IMR-90 (cell line): Measurements from ENCODE around the gene TSPAN19. TPM values are rescaled to one million over a fixed set of nuclear protein-coding genes. Genes with fewer than 3 reads are reported as not detected.

Experiments used
- ATAC-seq: fragments of 200-7000 bp; cut with Tn5 transposase; 2 replicates; pipeline ENCODE4 v1.9.1; 2020; ENCODE audit warnings: low read depth, mild to moderate bottlenecking, moderate library complexity
- BruUV-seq: library from RNA; stranded (reverse); fragments of 400-500 nt; replicated peaks from 2 replicates; lab custom pipeline; 2021; lab: Mats Ljungman, UMichigan
- CTCF ChIA-PET: fragments of 300-600 bp; formaldehyde crosslinking; extraction: SDS; loops from one replicate; lab custom pipeline; 2021; ENCODE audit warnings: antibody characterized with exemption; lab: Yijun Ruan, JAX
- POLR2A ChIA-PET: fragments of 300-600 bp; sonication (Branson Sonifier 250); formaldehyde crosslinking; loops from one replicate; lab custom pipeline; 2022; ENCODE audit warnings: antibody characterized with exemption; ENCODE audit not compliant: unreplicated experiment; lab: Charles Lee
- DNase-seq: peaks from one replicate; pipeline ENCODE4 v3.0.0; 2013
- H2AFZ ChIP-seq: replicated peaks from 2 replicates; pipeline ENCODE3; 2013; ENCODE audit warnings: low read length, mild to moderate bottlenecking; ENCODE audit not compliant: poor library complexity
- H2AK5ac ChIP-seq: 2 replicates; pipeline ENCODE4 v1.6.1; 2013; ENCODE audit warnings: low read depth, low read length, inconsistent platforms
- H2AK9ac ChIP-seq: replicated peaks from 2 replicates; pipeline ENCODE3; 2013; ENCODE audit warnings: mild to moderate bottlenecking, low read depth, low read length, moderate library complexity; ENCODE audit not compliant: poor library complexity
- H2BK120ac ChIP-seq: 2 replicates; pipeline ENCODE4 v1.6.1; 2013; ENCODE audit warnings: low read depth, low read length, inconsistent platforms
- H2BK15ac ChIP-seq: 3 replicates; pipeline ENCODE4 v1.6.1; 2013; ENCODE audit warnings: low read depth, low read length, inconsistent platforms
- H2BK20ac ChIP-seq: 2 replicates; pipeline ENCODE4 v1.6.1; 2013; ENCODE audit warnings: low read depth, mild to moderate bottlenecking, inconsistent platforms, low read length, moderate library complexity
- H2BK5ac ChIP-seq: 2 replicates; pipeline ENCODE4 v1.6.1; 2013; ENCODE audit warnings: mild to moderate bottlenecking, low read depth, low read length, inconsistent platforms; ENCODE audit not compliant: poor library complexity, severe bottlenecking
- H3K14ac ChIP-seq: replicated peaks from 2 replicates; pipeline ENCODE4 v1.6.1; 2013; ENCODE audit warnings: low read depth, low read length, inconsistent platforms
- H3K18ac ChIP-seq: 2 replicates; pipeline ENCODE4 v1.6.1; 2013; ENCODE audit warnings: low read depth, low read length, control low read depth
- H3K23ac ChIP-seq: 2 replicates; pipeline ENCODE4 v1.6.1; 2013; ENCODE audit warnings: low read depth, low read length, inconsistent platforms
- H3K27ac ChIP-seq: 2 replicates; pipeline ENCODE4 v1.5.1; 2013; ENCODE audit warnings: mild to moderate bottlenecking, control low read depth, low read length; ENCODE audit not compliant: insufficient read depth
- H3K27me3 ChIP-seq: 2 replicates; pipeline ENCODE4 v1.6.1; 2013; ENCODE audit warnings: low read length; ENCODE audit not compliant: control insufficient read depth, insufficient read depth
- H3K36me3 ChIP-seq: 2 replicates; pipeline ENCODE4 v1.6.1; 2013; ENCODE audit warnings: low read length, mixed read lengths; ENCODE audit not compliant: control insufficient read depth, insufficient read depth
- H3K4ac ChIP-seq: 2 replicates; pipeline ENCODE4 v1.6.1; 2013; ENCODE audit warnings: low read depth, low read length, inconsistent platforms
- H3K4me1 ChIP-seq: 2 replicates; pipeline ENCODE4 v1.6.1; 2013; ENCODE audit warnings: low read length, mixed read lengths; ENCODE audit not compliant: control insufficient read depth, insufficient read depth
- H3K4me2 ChIP-seq: 2 replicates; pipeline ENCODE4 v1.6.1; 2013; ENCODE audit warnings: low read depth, mild to moderate bottlenecking, control low read depth, low read length, moderate library complexity
- H3K4me3 ChIP-seq: 2 replicates; pipeline ENCODE4 v1.5.1; 2013; ENCODE audit warnings: low read depth, mild to moderate bottlenecking, control low read depth, low read length, moderate library complexity; ENCODE audit not compliant: insufficient read depth
- H3K56ac ChIP-seq: 2 replicates; pipeline ENCODE4 v1.6.1; 2013; ENCODE audit warnings: low read length, inconsistent platforms; ENCODE audit not compliant: insufficient read depth; ENCODE audit errors: extremely low read depth
- H3K79me1 ChIP-seq, 2 experiments: 2 replicates each; pipeline ENCODE4 v1.6.1; 2013; ENCODE audit warnings: low read length in 2 of 2, inconsistent platforms in 1 of 2, low read depth in 1 of 2
- H3K9ac ChIP-seq: 2 replicates; pipeline ENCODE4 v1.6.1; 2013; ENCODE audit warnings: low read depth, low read length, control low read depth
- H3K9me1 ChIP-seq: 2 replicates; pipeline ENCODE4 v1.6.1; 2013; ENCODE audit warnings: low read length, inconsistent platforms; ENCODE audit not compliant: insufficient read depth
- H3K9me3 ChIP-seq: 2 replicates; pipeline ENCODE4 v1.6.1; 2013; ENCODE audit warnings: low read length; ENCODE audit not compliant: control insufficient read depth, insufficient read depth
- H4K20me1 ChIP-seq: 2 replicates; pipeline ENCODE4 v1.6.1; 2013; ENCODE audit warnings: low read length, inconsistent platforms; ENCODE audit not compliant: insufficient read depth
- H4K5ac ChIP-seq: 2 replicates; pipeline ENCODE4 v1.6.1; 2013; ENCODE audit warnings: mild to moderate bottlenecking, low read depth, low read length, control low read depth
- H4K8ac ChIP-seq, 2 experiments: 2 replicates each; pipeline ENCODE4 v1.6.1; 2013; ENCODE audit warnings: low read depth in 2 of 2, low read length in 2 of 2, control low read depth in 1 of 2, inconsistent platforms in 1 of 2
- H4K91ac ChIP-seq: 2 replicates; pipeline ENCODE4 v1.6.1; 2013; ENCODE audit warnings: low read depth, low read length, inconsistent platforms; ENCODE audit not compliant: insufficient read depth
- BHLHE40 ChIP-seq: fragments of 150-350 bp; IDR thresholded peaks from 2 replicates; pipeline ENCODE4 v1.6.1; 2016; ENCODE audit warnings: mild to moderate bottlenecking, low read depth, low read length
- CEBPB ChIP-seq: IDR thresholded peaks from 2 replicates; pipeline ENCODE4 v1.6.1; 2012; ENCODE audit warnings: low read depth, low read length, improper control_type of control experiment
- CHD1 ChIP-seq: IDR thresholded peaks from 2 replicates; pipeline ENCODE4 v1.6.1; 2012; ENCODE audit warnings: low read depth, low read length, improper control_type of control experiment
- CTCF ChIP-seq: conservative IDR thresholded peaks from 2 replicates; pipeline ENCODE4 v1.5.1; 2012; ENCODE audit warnings: mild to moderate bottlenecking, low read depth, low read length, improper control_type of control experiment
- ELK1 ChIP-seq: fragments of 150-350 bp; IDR thresholded peaks from 2 replicates; pipeline ENCODE4 v1.6.1; 2016; ENCODE audit warnings: low read depth, mild to moderate bottlenecking, low read length, moderate library complexity, borderline replicate concordance
- FOS ChIP-seq: fragments of 150-350 bp; IDR thresholded peaks from 2 replicates; pipeline ENCODE4 v1.6.1; 2016; ENCODE audit warnings: low read depth, low read length
- MAFK ChIP-seq: IDR thresholded peaks from 2 replicates; pipeline ENCODE4 v1.6.1; 2012; ENCODE audit warnings: low read depth, low read length, improper control_type of control experiment
- MAZ ChIP-seq: IDR thresholded peaks from 2 replicates; pipeline ENCODE4 v1.6.1; 2012; ENCODE audit warnings: low read depth, mild to moderate bottlenecking, low read length, improper control_type of control experiment, moderate library complexity, borderline replicate concordance
- MXI1 ChIP-seq: IDR thresholded peaks from 2 replicates; pipeline ENCODE4 v1.6.1; 2012; ENCODE audit warnings: low read depth, mild to moderate bottlenecking, low read length, moderate library complexity, borderline replicate concordance
- NFE2L2 ChIP-seq: fragments of 150-350 bp; IDR thresholded peaks from 2 replicates; pipeline ENCODE4 v1.6.1; 2016; ENCODE audit warnings: low read depth, mild to moderate bottlenecking, low read length
- POLR2A ChIP-seq: IDR thresholded peaks from 2 replicates; pipeline ENCODE4 v1.6.1; 2012; ENCODE audit warnings: mild to moderate bottlenecking, low read depth, low read length
- RAD21 ChIP-seq: IDR thresholded peaks from 2 replicates; pipeline ENCODE4 v1.6.1; 2012; ENCODE audit warnings: low read length, improper control_type of control experiment
- RCOR1 ChIP-seq: IDR thresholded peaks from 2 replicates; pipeline ENCODE4 v1.6.1; 2012; ENCODE audit warnings: mild to moderate bottlenecking, low read length, improper control_type of control experiment; ENCODE audit not compliant: insufficient replicate concordance
- RFX5 ChIP-seq: IDR thresholded peaks from 2 replicates; pipeline ENCODE4 v1.8.0; 2012; ENCODE audit warnings: low read depth, mild to moderate bottlenecking, low read length, moderate library complexity
- SMC3 ChIP-seq: fragments of 150-350 bp; IDR thresholded peaks from 2 replicates; pipeline ENCODE4 v1.6.1; 2016; ENCODE audit warnings: low read depth, mild to moderate bottlenecking, antibody characterized with exemption, low read length, moderate library complexity
- USF2 ChIP-seq: fragments of 150-350 bp; IDR thresholded peaks from 2 replicates; pipeline ENCODE4 v1.6.1; 2017; ENCODE audit warnings: mild to moderate bottlenecking, antibody characterized with exemption, low read length, low read depth
- WGBS, 2 experiments: methylation state at CpG; one replicate each; pipeline versions ENCODE4 v1.1.5 to v1.1.7; 2013; ENCODE audit warnings: missing lambda C conversion rate in 2 of 2; ENCODE audit not compliant: insufficient read length in 1 of 2; ENCODE audit errors: extremely low coverage in 2 of 2; 5-methylcytosine and 5-hydroxymethylcytosine counted together
- dilution Hi-C: fragments of 300-500 bp; cut with HindIII; formaldehyde crosslinking; loops from one replicate; pipeline ENCODE4 v1.14.3; 2018; ENCODE audit warnings: low sequenced_read_pairs; ENCODE audit not compliant: unreplicated experiment
- in situ Hi-C: fragments of 300-500 bp; cut with MboI; formaldehyde crosslinking; loops from 3 replicates; pipeline ENCODE4 v1.14.3; 2019; ENCODE audit warnings: low sequenced_read_pairs, inconsistent platforms, mixed read lengths
- intact Hi-C: fragments of 100-400 bp; cut with micrococcal nuclease; formaldehyde crosslinking; loops from 2 replicates; pipeline ENCODE4 v1.10.0; 2022
- polyA plus RNA-seq, 3 experiments: library from polyadenylated mRNA; depleted of rRNA; stranded (reverse); fragments of >200 nt; gene quantifications; 2 replicates each; pipeline ENCODE4 v1.2.3, GENCODE V29; 2012; ENCODE audit warnings: low replicate concordance in 1 of 3
- total RNA-seq: library from RNA; depleted of rRNA; stranded (reverse); fragments of >200 nt; gene quantifications from 2 replicates; pipeline ENCODE4 v1.2.3, GENCODE V29; 2012

TSPAN19 gene
- total and polyA plus RNA-seq, 2 of the 4 experiments (the other 2 are of a cell fraction): not detected

- Histone ChIP-seq H4K20me1 (no peaks in the 10 kb centered on the region), H4K91ac (no peak overlapping the region), H3K4me2 (no peak overlapping the region), H3K18ac (no peak overlapping the region), H2AK9ac (no peak overlapping the region), H4K8ac (no peak overlapping the region), H2BK20ac (no peak overlapping the region), H3K9ac (no peak overlapping the region), H3K4ac (no peak overlapping the region), H4K5ac (no peak overlapping the region), H3K14ac (no peak overlapping the region), H2AFZ (no peak overlapping the region), H3K9me1 (no peaks in the 10 kb centered on the region), H3K56ac (no peak overlapping the region), H3K79me1 (no peaks in the 10 kb centered on the region), H3K23ac (no peak overlapping the region), H2BK15ac (no peak overlapping the region), H3K4me1 (no peaks in the 10 kb centered on the region), H3K4me3 (no peak overlapping the region), H3K9me3 (no peaks in the 10 kb centered on the region), H3K36me3 (no peaks in the 10 kb centered on the region), H2BK120ac (no peak overlapping the region), H2AK5ac (no peak overlapping the region), H2BK5ac (no peak overlapping the region), H3K27ac (no peak overlapping the region), H3K27me3 (no peaks in the 10 kb centered on the region)
- ChIA-PET POLR2A (no interaction called here), CTCF (no interaction called here)
- DNase-seq: no peak
- in situ Hi-C loops (no loop called here), intact Hi-C loops (no loop called here), dilution Hi-C loops (no loop called here)
- no peak for TF ChIP-seq RAD21
- no peak for TF ChIP-seq FOS
- no peak for TF ChIP-seq SMC3
- TF ChIP-seq MXI1: no peak
- no peak for TF ChIP-seq CEBPB
- no peak for TF ChIP-seq BHLHE40
- no peak for TF ChIP-seq USF2
- TF ChIP-seq MAZ: no peak
- no peak for TF ChIP-seq CHD1
- no peak for TF ChIP-seq RCOR1
- TF ChIP-seq NFE2L2: no peak
- TF ChIP-seq ELK1: no peak
- no peak for TF ChIP-seq MAFK
- TF ChIP-seq POLR2A: no peak
- no peak for TF ChIP-seq RFX5
- TF ChIP-seq CTCF: no peak
- no peak for ATAC-seq
- BruUV-seq: no TSS peak
- whole genome bisulfite sequencing, 2 experiments: no CpG with 5 or more reads among the region's 1 CpG
Observed at GRCh38 chr12:85041395-85041794, 5.3 kb upstream of the TSPAN19 start.
